Urothelium cell line (cell line): ENCODE results near the gene CUX1.
"Not testable (repeated sequence)": the region's sequence is repeated elsewhere in the genome, so short reads cannot be mapped to it uniquely, and the experiment has no call there.

Experiments used
- DNase-seq: peaks from one replicate; pipeline ENCODE4 v3.0.0; 2011; ENCODE audit warnings: low spot score, mixed read lengths
- FAIRE-seq: peaks from 2 replicates; lab custom pipeline; 2011; peaks lifted over from hg19 to GRCh38; lab: Jason Lieb, UNC

Gene CUX1

DNA sequence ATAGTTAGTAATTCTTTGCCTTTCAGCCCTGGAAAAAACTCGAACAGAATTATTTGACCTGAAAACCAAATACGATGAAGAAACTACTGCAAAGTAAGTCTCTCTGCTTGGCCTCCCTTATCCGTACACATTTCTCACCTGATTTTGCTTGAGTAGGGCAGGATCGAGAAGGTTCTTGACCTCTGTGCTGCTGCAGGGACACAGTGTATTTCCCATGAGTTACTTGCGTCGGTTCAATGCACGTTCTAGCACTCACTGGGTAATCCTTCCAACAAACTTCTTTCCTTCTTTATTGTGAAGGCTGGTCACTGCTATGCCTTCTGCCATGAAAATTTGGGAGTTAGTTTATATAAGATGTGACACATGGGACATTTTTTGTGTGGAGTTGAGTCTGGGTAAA, 297.8 kb downstream of the CUX1 start:
- no peak for FAIRE-seq

DNA sequence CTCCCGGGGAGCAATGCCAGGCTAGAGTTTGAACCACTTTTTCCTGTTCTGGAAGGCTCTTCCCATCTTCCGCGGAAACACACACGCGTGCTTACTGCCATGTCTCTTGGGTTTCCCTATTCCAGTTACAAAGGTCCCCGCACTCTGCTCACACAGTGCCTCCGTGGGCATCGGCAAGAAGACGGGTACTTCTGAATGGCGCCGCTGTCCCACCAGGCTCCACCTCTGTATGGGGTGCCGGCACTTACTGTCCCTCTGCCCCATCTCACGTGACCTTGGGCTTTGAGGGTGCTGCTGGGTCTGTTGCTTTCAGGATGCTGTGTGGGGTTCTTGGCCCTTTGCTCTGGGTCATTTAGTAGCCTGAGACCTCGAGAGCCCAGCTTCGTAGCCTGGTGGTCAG, 298.5 kb downstream of the CUX1 start:
- FAIRE-seq = no peak
- DNase-seq = no peak

More for the DNA sequence above, 297.8 kb downstream of the CUX1 start:
- DNase-seq = no peak

DNA sequence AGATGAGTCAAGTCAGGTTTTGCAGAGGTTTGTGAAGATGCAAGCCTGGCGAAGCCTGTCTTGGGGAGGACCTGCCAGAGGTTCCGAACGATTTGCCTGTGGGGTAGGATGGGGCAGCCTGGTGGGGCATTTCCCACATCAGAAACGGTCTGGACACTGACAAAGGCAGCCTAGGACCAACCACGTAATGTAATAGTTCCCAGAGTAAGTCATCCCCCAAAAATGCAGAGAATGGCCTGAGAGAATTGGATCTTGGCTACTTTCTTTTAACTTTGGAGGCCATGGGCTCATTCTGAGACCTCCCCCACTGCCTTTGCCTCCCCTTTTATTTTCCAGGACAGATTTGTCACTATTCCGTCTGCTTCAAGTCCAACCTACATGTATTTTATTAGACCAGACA, 300.3 kb downstream of the CUX1 start:
- DNase-seq (peak; percentile 56), FAIRE-seq (no peak)

DNA sequence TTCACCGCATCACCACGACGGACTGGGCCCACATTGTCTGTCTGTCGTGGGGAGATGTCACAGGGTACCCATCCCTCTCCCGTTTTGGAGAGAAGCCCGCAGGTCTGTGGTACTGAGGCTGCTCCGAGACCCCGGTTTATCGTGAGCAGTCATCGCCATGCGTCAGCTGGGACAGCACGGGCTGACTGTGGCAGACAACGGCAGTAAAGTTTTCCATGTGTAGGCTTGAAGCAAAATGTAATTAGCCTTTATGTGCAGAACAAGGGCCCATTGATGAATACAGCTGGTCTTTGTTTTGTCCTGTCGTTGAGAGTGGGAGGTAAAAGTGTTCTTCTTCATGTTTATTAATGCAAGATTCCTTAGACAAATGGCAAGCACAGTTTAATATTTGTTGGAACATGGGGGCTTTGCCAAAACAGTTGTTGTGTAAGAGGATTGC, 301.8 kb downstream of the CUX1 start:
- no peak for FAIRE-seq
- no peak for DNase-seq

DNA sequence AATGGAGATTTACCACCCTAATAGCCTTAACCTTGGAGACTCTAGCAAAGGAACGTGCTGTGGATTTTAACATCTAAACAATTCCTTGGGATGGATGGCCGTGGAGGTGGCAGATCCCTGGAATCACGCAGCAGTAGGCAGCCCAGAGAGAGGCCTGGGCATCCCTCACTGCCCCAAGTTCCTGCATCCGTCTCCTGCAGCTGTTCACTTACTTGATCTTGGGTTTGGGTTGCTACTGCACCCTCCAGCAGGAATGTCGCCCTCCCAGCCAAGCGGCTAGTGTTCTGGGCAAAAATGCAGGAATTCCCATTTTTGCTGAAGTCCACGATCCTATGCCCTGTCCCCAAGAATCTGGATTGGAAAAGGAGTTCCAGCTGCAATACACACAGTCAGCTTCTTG, 302.5 kb downstream of the CUX1 start:
- FAIRE-seq (no peak), DNase-seq (no peak)

DNA sequence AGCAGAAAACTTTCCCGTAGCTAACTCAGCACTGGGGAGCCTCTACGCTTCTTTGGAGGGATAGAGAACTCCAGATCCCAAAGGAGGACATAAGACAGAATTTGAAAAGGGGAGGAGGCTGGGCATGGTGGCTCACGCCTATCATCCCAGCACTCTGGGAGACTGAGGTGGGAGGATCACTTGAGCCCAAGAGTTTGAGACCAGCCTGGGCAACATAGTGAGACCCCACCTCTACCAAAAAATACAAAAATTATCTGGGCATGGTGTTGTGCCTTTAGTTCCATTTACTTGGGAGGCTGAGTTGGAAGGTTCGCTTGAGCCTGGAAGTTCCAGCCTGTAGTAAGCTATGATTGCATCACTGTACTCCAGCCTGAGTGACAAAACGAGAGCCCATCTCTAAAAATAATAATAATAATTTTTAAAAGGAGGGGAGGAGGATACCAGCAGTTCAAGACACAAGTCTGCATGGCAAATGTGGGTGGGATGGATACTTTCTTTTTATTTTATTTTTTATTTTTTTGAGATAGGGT, 303.3 kb downstream of the CUX1 start:
- DNase-seq = no peak
- no peak for FAIRE-seq

DNA sequence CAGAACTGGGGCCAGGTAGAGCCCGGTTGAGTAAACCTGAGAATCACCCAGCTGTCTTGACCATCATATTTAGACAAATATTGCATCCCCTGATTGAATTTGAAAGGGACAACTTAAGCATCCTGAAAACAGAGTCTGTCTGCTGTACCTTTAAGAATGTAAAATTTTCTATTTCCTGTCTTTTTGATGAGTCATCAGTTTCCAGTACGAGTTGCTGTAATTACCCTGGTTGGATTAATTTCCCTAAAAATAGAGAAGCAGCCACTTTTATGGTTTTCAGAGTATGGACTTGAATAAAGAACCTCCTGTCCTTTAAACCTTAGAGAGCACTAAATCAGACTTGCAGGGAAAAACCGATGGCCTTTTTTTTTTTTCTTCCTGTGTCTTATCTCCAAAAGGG, 304.6 kb downstream of the CUX1 start:
- FAIRE-seq = no peak
- peak; percentile 74 for DNase-seq

DNA sequence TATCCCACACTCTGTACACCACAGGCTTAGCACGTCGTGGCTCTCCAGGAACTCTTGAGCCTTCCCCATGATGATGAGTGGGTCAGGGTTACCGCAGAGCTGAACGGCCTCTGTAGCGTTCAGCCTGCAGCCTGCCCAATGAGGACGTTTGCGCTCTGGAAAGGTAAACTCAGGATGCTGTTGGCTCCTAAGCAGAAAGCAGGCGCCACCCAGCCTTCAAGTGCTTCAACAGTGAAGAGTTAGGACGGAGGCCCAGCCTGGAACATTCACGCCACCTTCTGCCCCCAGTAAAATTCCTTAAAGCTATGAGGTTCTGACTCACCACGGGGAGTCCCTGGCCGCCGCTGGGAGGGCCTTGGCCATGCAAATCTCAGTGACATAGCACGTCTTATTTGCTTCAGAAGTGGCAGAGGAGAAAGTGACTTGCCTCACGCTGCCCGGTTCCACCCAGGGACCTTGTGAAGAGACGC, 307.7 kb downstream of the CUX1 start:
- FAIRE-seq (peak; percentile 82), DNase-seq (peak; percentile 95)

DNA sequence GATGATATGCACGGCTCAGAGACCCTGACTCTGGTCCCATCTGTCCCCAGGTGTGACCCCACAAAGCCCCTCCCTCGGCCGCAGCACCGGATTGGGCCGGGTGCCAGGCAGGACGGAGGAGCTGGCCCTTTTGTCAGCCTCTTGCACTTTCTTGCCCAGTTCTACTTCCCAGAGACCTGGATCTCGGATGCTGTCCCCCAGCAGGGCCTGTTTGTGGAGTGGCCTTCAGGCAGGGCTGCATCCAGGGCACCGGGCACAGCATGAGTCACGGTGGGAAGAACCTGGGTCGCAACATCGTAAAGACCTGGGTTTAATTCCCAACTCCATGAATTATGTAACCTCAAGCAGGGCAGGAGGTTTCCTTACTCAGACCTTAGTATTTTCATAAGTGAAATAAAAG, 310.9 kb downstream of the CUX1 start:
- FAIRE-seq (no peak), DNase-seq (no peak)

DNA sequence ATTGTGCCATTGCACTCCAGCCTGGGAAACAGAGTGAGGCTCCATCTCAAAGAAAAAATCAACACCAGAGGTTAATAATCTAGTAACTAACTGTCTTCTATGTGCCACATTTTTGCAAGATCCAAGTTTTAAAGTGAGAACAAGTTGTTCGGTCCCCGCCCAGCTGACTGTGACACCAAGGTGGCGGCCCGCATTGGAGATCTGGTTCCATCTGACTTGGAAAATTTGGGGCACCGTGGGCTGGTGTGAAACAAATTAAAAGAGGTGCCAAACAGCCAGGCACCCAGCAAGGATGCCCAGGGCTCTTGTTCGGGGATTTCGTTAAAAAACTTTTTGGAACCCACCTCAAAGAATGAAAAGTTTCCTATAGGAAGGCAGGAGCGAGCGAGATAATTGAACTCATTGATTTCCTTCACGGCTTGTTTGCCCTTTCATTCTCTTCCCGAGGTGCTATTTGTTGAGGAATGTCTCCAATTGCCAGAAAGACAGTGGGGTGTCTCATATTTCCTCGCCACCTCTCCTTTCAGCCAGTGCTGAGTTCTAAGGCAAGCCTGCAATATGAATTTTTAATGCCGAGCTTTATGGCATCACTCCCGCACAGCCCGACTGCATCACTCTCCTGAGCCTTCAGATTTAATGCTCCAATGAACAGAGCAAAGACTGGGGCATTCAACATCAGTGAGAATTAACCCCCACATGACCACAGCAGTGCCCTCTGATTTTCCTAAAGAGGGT, 312.4 kb downstream of the CUX1 start:
- no peak for DNase-seq
- FAIRE-seq = no peak

DNA sequence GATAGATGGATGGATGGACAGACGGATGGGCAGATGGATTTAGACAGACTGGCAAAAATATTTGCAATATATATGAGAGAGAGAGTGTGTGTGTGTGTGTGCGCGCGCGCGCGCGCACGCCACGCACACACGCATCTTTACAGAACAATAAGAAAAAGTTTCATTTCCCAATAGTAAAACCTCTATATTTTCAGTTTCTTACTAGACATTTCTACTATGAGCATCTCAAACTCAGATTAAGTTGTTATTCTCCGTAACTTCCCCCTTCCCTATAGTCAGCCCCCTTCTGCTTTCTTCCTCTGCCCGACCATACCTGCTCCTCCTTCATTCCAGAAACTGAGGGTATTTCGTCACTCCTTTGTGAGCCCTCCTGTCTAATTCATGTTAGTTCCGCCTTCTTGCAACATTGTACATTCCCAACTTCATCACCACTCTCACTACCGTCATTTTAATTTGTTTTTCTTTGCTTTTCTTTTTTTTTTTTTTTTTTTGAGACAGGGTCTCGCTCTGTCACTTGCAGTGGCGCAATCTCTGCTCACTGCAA, 314.9 kb downstream of the CUX1 start:
- DNase-seq (no peak), FAIRE-seq (no peak)

DNA sequence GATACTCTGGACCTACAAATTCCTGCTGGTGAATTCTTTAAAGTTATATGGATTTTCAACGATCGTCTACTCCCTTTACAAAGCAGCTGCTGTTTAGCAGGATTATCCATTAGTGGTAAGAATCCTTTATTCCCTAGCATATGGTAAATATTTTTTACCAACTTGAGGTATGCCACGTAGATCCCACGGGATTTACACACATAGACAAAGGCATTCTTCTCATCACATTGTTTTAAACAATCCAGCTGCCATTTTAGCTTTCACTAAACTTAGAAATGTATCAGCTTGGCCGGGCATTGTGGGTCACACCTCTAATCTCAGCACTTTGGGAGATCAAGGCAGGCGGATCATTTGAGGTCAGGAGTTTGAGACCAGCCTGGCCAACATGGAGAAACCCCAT, 321.2 kb downstream of the CUX1 start:
- no peak for DNase-seq

DNA sequence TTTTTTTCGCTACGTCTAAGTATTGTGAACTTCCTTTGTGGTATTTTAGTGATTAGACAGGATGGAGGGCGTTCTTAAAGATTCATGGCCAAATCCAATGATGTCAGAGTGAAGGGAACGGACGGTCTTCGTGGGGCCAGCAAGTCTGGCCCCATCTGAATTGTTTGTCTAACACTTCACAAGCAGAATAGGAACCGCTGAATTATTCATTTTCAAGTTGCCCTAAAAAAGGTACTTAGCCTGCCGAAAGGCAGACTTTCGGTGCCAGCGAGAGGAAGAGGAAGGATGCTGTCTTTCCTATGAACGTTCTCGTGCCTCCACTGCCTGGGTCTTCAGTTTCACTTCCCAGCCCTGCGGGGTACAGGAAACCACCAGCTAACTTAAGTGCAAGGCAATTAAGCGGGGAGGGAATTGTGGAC, 323.5 kb downstream of the CUX1 start:
- FAIRE-seq = no peak

More for the DNA sequence above, 321.2 kb downstream of the CUX1 start:
- FAIRE-seq = no peak

DNA sequence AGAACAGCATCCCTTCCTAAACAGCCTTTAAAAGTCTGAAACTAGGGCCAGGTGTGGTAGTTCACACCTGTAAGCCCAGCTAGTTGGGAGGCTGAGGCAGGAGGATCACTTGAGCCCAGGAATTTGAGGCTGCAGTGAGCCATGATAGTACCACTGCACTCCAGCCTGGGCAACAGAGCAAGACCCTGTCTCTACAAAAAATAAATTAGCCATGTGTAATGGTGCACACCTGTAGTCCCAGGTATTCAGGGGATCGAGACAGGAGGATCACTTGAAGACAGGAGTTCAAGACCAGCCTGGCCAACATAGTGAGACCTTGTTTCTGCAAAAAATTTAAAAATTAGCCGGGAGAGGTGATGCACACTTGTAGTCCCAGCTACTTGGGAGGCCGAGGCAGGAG, 325.0 kb downstream of the CUX1 start:
- not testable (repeated sequence) for DNase-seq, FAIRE-seq

More for the DNA sequence above, 323.5 kb downstream of the CUX1 start:
- DNase-seq = no peak

DNA sequence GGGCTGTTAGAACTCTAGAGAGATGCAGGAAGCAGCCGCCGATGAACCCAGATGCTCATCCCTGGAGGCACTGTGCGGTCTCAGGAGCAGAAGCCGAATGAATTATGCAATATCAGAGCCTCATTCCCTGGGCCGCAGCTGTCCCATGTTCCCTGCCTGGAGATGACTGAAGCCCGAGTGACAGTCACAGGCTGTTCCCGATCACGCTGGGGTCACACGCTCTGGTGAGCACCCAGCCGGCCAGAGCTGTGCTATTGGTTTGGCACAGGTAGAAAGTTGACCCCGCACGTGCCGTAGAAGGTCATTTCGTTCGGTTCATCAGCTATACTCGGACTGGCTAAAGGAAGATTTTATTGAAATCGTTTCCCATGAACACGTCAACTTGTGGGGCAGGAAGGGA, 328.7 kb downstream of the CUX1 start:
- DNase-seq (no peak), FAIRE-seq (no peak)

DNA sequence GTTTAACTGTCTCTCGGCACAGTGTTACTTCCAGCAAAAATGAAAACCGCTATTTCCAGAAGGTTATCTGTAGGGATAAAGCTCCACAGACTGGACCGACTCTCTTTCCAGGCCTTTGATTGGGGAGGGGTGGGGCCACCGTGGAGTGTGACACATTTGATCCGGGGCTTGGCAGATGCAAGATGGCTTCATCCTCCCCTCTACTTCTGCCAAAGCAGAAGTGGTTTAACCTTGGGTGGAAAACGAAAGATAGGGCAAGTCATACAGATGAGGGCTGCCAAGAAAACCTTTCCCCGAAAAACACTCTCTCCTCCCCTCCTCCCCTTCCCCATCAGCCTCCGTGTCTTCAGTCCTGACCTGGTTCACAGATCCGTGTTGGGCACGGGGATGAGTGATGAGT, 329.6 kb downstream of the CUX1 start:
- DNase-seq = no peak
- FAIRE-seq = no peak

DNA sequence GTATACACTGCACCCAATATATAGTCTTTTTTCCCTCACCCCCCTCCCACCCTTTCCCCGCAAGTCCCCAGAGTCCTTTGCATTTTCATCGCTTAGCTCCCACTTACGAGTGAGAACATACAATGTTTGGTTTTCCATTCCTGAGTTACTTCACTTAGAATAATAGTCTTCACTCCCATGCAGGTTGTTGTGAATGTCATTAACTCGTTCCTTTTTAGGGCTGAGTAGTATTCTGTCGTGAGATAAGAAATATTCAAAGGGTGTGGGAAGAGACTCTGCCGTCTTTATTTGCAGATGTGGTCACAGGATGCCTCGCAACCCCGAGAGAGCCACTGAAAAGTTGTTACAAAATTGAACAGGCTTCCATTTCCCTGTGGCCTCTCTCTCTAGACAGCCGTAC, 331.4 kb downstream of the CUX1 start:
- DNase-seq (no peak), FAIRE-seq (no peak)

DNA sequence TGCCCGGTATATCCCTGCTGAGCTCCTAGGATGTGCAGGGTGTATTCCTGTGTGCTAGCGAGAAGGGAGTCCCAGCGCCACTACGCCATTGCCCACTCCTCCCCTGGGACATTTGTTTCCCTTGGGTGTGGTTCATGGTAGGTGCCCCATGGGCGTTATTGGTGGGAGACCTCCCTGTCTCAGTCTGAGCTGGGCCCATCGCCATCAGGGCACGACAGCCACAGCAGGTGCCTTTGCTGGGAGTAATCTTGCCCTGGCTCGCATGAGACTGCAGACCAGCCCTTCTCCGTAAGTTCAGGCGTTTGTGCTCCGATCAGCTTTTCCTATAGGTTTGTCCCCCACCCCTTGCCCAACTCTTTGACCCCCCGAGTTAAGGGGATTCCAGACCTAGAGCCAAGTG, 332.0 kb downstream of the CUX1 start:
- DNase-seq = no peak
- FAIRE-seq = no peak

DNA sequence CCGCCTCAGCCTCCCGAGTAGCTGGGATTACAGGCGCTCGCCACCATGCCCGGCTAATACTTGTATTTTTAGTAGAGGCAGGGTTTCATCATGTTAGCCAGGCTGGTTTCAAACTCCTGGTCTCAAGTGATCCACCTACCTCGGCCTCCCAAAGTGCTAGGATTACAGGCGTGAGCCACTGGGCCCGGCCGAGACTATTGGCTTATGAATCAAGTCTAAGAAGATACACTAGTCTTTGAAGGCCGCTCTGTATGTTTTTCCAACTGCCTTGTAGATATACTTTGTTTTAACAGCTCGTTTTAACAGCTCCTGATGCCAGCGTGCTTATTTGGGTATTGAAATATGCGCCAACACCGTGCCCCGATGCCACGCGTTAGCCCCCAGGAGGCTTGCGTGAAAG, 332.8 kb downstream of the CUX1 start:
- no peak for FAIRE-seq
- no peak for DNase-seq

DNA sequence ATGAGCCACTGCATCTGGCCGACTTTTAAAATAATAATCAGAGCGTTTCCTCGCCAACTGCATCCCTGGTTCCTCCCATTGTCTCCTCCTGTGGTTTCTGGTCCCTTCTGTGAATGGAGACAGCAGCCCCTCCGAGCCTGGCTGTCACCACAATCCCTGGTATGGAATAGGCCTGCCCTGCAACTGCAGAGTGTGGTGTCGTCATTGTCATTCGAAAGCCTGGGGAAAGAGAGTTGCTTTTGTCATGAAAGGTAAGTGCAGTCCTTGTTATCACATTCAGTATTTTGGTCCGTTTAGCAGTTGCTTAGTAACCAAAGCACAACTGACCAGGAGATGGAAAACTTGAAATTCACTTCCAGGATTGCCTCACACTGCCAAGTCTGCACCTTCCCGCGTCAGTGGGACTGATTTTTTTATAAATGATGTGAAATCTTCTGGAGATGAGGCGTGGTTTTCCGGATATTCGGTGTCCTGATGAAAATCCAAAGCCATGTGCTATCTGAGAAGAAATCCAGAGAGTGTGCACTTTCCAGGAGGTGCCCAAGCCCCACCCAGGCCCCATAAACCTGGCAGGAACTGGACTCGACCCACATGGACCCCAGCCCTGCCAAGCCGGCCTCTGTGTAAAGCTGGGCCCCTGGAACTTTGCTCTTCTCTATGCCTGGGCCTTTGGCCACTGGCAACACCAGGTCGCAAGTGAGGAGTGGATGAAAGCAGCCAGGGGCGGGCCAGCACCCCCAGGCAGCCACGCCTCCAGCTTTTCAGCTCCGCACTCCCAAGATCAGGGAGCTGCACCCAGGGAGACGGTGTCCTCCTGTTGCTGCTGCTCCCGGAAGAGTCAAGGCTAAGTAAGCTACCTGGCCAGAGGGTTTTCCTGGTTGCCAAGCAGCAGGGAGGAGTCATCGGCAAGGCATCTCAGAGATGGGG, 335.5 kb downstream of the CUX1 start:
- FAIRE-seq (peak; percentile 79), DNase-seq (peak; percentile 94)

DNA sequence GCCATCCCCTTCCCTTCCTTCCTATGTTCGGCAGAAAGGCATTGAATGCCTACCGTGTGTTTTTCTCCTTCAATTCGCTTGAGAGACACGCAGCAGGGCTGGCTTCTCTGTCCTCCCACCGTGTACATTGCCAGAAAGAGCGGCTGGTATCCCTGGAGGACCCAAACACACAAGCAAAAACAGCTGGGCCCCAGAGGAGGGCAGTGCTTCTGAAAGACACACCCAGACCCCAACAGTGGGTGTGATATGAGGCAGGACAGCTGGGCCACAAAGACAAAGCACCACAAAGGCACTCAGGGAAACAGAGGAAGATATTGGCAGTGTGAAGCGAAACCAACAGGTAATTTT, 336.1 kb downstream of the CUX1 start:
- DNase-seq = no peak
- FAIRE-seq = no peak
